HCT116 (cell line): Measurements from ENCODE around the gene SLC27A5. TPM values are rescaled to one million over a fixed set of nuclear protein-coding genes. Genes with fewer than 3 reads are reported as not detected.

Experiments
- ATAC-seq: fragments of 200-7000 bp; cut with Tn5 transposase; 2 replicates; pipeline ENCODE4 v1.9.1; 2020; ENCODE audit warnings: mild to moderate bottlenecking, moderate library complexity
- BruUV-seq: library from RNA; stranded (reverse); fragments of 400-500 nt; replicated peaks from 2 replicates; lab custom pipeline; 2021; lab: Mats Ljungman, UMichigan
- CTCF ChIA-PET: fragments of 300-600 bp; sonication (Branson Sonifier 250); formaldehyde crosslinking; loops from one replicate; lab custom pipeline; 2021; ENCODE audit warnings: antibody characterized with exemption; lab: Charles Lee
- POLR2A ChIA-PET: fragments of 300-600, 350-600 bp; sonication (Branson Sonifier 250); formaldehyde crosslinking; loops from one replicate; lab custom pipeline; 2021; ENCODE audit warnings: antibody characterized with exemption; lab: Charles Lee
- RAD21 ChIA-PET, 2 experiments: fragments of 300-600 bp; sonication (Branson Sonifier 250); formaldehyde crosslinking; loops; one replicate each; lab custom pipeline; 2023; ENCODE audit warnings: low total read pairs in 2 of 2; ENCODE audit not compliant: uncharacterized antibody in 2 of 2, unreplicated experiment in 2 of 2, low non-redundant PET in 1 of 2; lab: Charles Lee
- DNase-seq: peaks from one replicate; pipeline ENCODE4 v3.0.0-alpha.2; 2010; ENCODE audit warnings: low read depth, low spot score
- H2AFZ ChIP-seq: fragments of 200-600 bp; shearing (Covaris generic), sonication (generic); 2 replicates; pipeline ENCODE4 v1.6.1; 2017; ENCODE audit warnings: low read depth, mixed run types, mixed read lengths, antibody characterized with exemption, low read length; ENCODE audit not compliant: poor library complexity, severe bottlenecking
- H3K27ac ChIP-seq: 2 replicates; pipeline ENCODE4 v1.5.1; 2012; ENCODE audit warnings: low read depth, low read length
- H3K27me3 ChIP-seq: fragments of 200-600 bp; sonication (generic); 2 replicates; pipeline ENCODE4 v1.6.1; 2016; ENCODE audit warnings: mixed run types, low read length, mixed read lengths; ENCODE audit not compliant: insufficient read depth
- H3K36me3 ChIP-seq, 2 experiments: fragments of 200-500 bp in 1 of 2; fragments of 200-600 bp in 1 of 2; sonication (Bioruptor generic) in 1 of 2; sonication (generic) in 1 of 2; 2 replicates each; pipeline versions ENCODE4 v1.5.1 to v1.6.1; 2014 to 2016; ENCODE audit warnings: low read length in 2 of 2, inconsistent platforms in 1 of 2, mixed read lengths in 1 of 2, mixed run types in 1 of 2; ENCODE audit not compliant: insufficient read depth in 2 of 2, control insufficient read depth in 1 of 2
- H3K4me1 ChIP-seq, 2 experiments: fragments of 200-600 bp in 1 of 2; sonication (generic) in 1 of 2; 2 replicates each; pipeline versions ENCODE4 v1.5.1 to v1.6.1; 2012 to 2017; ENCODE audit warnings: low read length in 2 of 2, inconsistent platforms in 1 of 2, mild to moderate bottlenecking in 1 of 2, mixed read lengths in 1 of 2, mixed run types in 1 of 2, moderate library complexity in 1 of 2; ENCODE audit not compliant: insufficient read depth in 2 of 2, control insufficient read depth in 1 of 2
- H3K4me2 ChIP-seq: fragments of 200-600 bp; sonication (generic); 2 replicates; pipeline ENCODE4 v1.6.1; 2017; ENCODE audit warnings: mixed run types, low read length, mixed read lengths
- H3K4me3 ChIP-seq, 2 experiments: fragments of 200-600 bp in 1 of 2; sonication (generic) in 1 of 2; replicated peaks in 1 of 2; 2 replicates each; pipeline ENCODE4 v1.5.1; 2011 to 2016; ENCODE audit warnings: low read length in 2 of 2, control low read depth in 1 of 2, low read depth in 1 of 2, mild to moderate bottlenecking in 1 of 2, mixed read lengths in 1 of 2, mixed run types in 1 of 2
- H3K79me2 ChIP-seq: fragments of 200-600 bp; sonication (generic); 2 replicates; pipeline ENCODE4 v1.6.1; 2017; ENCODE audit warnings: mild to moderate bottlenecking, mixed run types, low read length, moderate library complexity, mixed read lengths; ENCODE audit not compliant: insufficient read depth
- H3K9ac ChIP-seq: fragments of 200-600 bp; sonication (generic); 2 replicates; pipeline ENCODE4 v1.6.1; 2016; ENCODE audit warnings: low read length, mixed read lengths
- H3K9me2 ChIP-seq: fragments of 200-600 bp; sonication (generic), shearing (Covaris generic); 2 replicates; pipeline ENCODE4 v1.6.1; 2017; ENCODE audit warnings: mixed run types, mild to moderate bottlenecking, moderate library complexity; ENCODE audit not compliant: insufficient read depth
- H3K9me3 ChIP-seq, 2 experiments: fragments of 200-500 bp in 1 of 2; fragments of 200-600 bp in 1 of 2; sonication (Bioruptor generic) in 1 of 2; sonication (generic) in 1 of 2; 2 replicates each; pipeline ENCODE4 v1.6.1; 2014 to 2017; ENCODE audit warnings: low read length in 2 of 2, mixed read lengths in 2 of 2, inconsistent platforms in 1 of 2, low read depth in 1 of 2, mild to moderate bottlenecking in 1 of 2, mixed run types in 1 of 2, moderate library complexity in 1 of 2; ENCODE audit not compliant: control insufficient read depth in 1 of 2, insufficient read depth in 1 of 2
- H4K20me1 ChIP-seq: fragments of 200-600 bp; sonication (generic), shearing (Covaris generic); 2 replicates; pipeline ENCODE4 v1.6.1; 2017; ENCODE audit warnings: mixed run types, mild to moderate bottlenecking, moderate library complexity; ENCODE audit not compliant: insufficient read depth
- ATF3 ChIP-seq: IDR thresholded peaks from 2 replicates; pipeline ENCODE4 v1.6.1; 2012
- CTCF ChIP-seq, 3 experiments: fragments of 200-600 bp in 1 of 3; sonication (generic) in 1 of 3; IDR thresholded peaks in 2 of 3; conservative IDR thresholded peaks in 1 of 3; 2 replicates each; pipeline ENCODE4 v1.5.1; 2012 to 2017; ENCODE audit warnings: low read depth in 2 of 3, low read length in 2 of 3, antibody characterized with exemption in 1 of 3, borderline replicate concordance in 1 of 3, control low read depth in 1 of 3, mild to moderate bottlenecking in 1 of 3, mixed read lengths in 1 of 3, mixed run types in 1 of 3, moderate library complexity in 1 of 3; ENCODE audit not compliant: insufficient read depth in 1 of 3
- JUND ChIP-seq: IDR thresholded peaks from 2 replicates; pipeline ENCODE4 v1.6.1; 2012
- MAX ChIP-seq: IDR thresholded peaks from 2 replicates; pipeline ENCODE4 v1.6.1; 2012
- RAD21 ChIP-seq: IDR thresholded peaks from 2 replicates; pipeline ENCODE4 v1.6.1; 2012; ENCODE audit warnings: low read depth, mild to moderate bottlenecking
- SIN3A ChIP-seq: IDR thresholded peaks from 2 replicates; pipeline ENCODE4 v1.6.1; 2012; ENCODE audit warnings: low read depth
- SP1 ChIP-seq: IDR thresholded peaks from 2 replicates; pipeline ENCODE4 v1.6.1; 2012; ENCODE audit warnings: low read depth
- SRF ChIP-seq: IDR thresholded peaks from 2 replicates; pipeline ENCODE4 v1.6.1; 2012; ENCODE audit warnings: low read depth
- ZBTB33 ChIP-seq: IDR thresholded peaks from 2 replicates; pipeline ENCODE4 v1.6.1; 2011; ENCODE audit warnings: mild to moderate bottlenecking, low read length, moderate library complexity; ENCODE audit not compliant: insufficient replicate concordance; ENCODE audit errors: extremely low read depth
- intact Hi-C: fragments of 100-400 bp; cut with micrococcal nuclease; formaldehyde crosslinking; loops from 2 replicates; pipeline ENCODE4 v1.10.0; 2022
- total RNA-seq: library from RNA; stranded (reverse); gene quantifications from one replicate; pipeline ENCODE4 v1.2.1, GENCODE V29; 2021; ENCODE audit not compliant: unreplicated experiment

SLC27A5 gene
- total RNA-seq, 1 experiment from 2014 or later, result 27.1 TPM

- ChIA-PET CTCF (no interaction called here), POLR2A (no interaction called here)
- no peak overlapping the region for H2AFZ ChIP-seq
- H4K20me1 ChIP-seq, result no peaks in the 10 kb centered on the region
- peaks cover 4% of the 10 kb centered on the region; the same call in 1 of the 2 replicates for H3K27me3 ChIP-seq
- no peaks in the 10 kb centered on the region for H3K9me2 ChIP-seq
- TF ChIP-seq ZBTB33, result no peak
- no peak for TF ChIP-seq SIN3A
- no peak for TF ChIP-seq ATF3
- no peak for TF ChIP-seq CTCF (IDR thresholded peaks at IDR 0.05 in 2 of 3, conservative IDR thresholded peaks at IDR 0.05 in 1 of 3; ENCODE audit: borderline replicate concordance in 1 of 3, insufficient read depth in 1 of 3, low read depth in 2 of 3, low read length in 2 of 3)
- no peak for TF ChIP-seq JUND
- TF ChIP-seq RAD21, result no peak
- no peak for TF ChIP-seq SRF
- TF ChIP-seq MAX, result no peak
- no peak for TF ChIP-seq SP1
- TF ChIP-seq, all 23 proteins: peak for 0
- Histone ChIP-seq H3K36me3 (no peaks in the 10 kb centered on the region), H3K4me1 (no peaks in the 10 kb centered on the region), H3K79me2 (no peaks in the 10 kb centered on the region), H3K9me3 (no peaks in the 10 kb centered on the region), H3K4me3 (no peak overlapping the region), H3K27ac (no peak overlapping the region), H3K4me2 (no peak overlapping the region), H3K9ac (no peak overlapping the region)
- no peak for DNase-seq
- intact Hi-C loops, result no loop called here
- ATAC-seq, result no peak
- no TSS peak for BruUV-seq
- RAD21 ChIA-PET, result no interaction called here
Observed at GRCh38 chr19:58529405-58529804, 17.6 kb upstream of the SLC27A5 start.
